Ishikawa (cell line): ENCODE data around the gene MAMDC2.

Experiments used
- CEBPB ChIP-seq: IDR thresholded peaks from 2 replicates; pipeline ENCODE4 v1.6.1; 2012
- EGR1 ChIP-seq: IDR thresholded peaks from 2 replicates; pipeline ENCODE4 v1.6.1; 2012
- EP300 ChIP-seq: IDR thresholded peaks from 2 replicates; pipeline ENCODE4 v1.6.1; 2012; ENCODE audit warnings: borderline replicate concordance
- MAX ChIP-seq: IDR thresholded peaks from 2 replicates; pipeline ENCODE4 v1.6.1; 2012
- NFIC ChIP-seq: IDR thresholded peaks from 2 replicates; pipeline ENCODE4 v1.6.1; 2012
- RAD21 ChIP-seq: IDR thresholded peaks from 2 replicates; pipeline ENCODE4 v1.6.1; 2012; ENCODE audit warnings: low read depth
- REST ChIP-seq: IDR thresholded peaks from 2 replicates; pipeline ENCODE4 v1.6.1; 2012; ENCODE audit warnings: low read depth, mild to moderate bottlenecking
- TAF1 ChIP-seq: IDR thresholded peaks from 2 replicates; pipeline ENCODE4 v1.6.1; 2012; ENCODE audit warnings: low read depth, mild to moderate bottlenecking

- TF ChIP-seq EGR1 (no peak), TAF1 (no peak), CEBPB (no peak), EP300 (no peak), NFIC (no peak), RAD21 (no peak), REST (no peak), MAX (no peak)
These were observed 93.0 kb downstream of the MAMDC2 start for GRCh38 chr9:70136632-70137031.
